ENCODE results near the gene TMUB2. TPM values are rescaled to one million over a fixed set of nuclear protein-coding genes. Genes with fewer than 3 reads are reported as not detected.

The TMUB2 gene
- total and polyA plus RNA-seq, 9 of the 15 experiments (the other 6 are each of a cell fraction or from before 2014, with no cell fraction given), result 4.1 to 29.8 (median 16.3) TPM

DNA sequence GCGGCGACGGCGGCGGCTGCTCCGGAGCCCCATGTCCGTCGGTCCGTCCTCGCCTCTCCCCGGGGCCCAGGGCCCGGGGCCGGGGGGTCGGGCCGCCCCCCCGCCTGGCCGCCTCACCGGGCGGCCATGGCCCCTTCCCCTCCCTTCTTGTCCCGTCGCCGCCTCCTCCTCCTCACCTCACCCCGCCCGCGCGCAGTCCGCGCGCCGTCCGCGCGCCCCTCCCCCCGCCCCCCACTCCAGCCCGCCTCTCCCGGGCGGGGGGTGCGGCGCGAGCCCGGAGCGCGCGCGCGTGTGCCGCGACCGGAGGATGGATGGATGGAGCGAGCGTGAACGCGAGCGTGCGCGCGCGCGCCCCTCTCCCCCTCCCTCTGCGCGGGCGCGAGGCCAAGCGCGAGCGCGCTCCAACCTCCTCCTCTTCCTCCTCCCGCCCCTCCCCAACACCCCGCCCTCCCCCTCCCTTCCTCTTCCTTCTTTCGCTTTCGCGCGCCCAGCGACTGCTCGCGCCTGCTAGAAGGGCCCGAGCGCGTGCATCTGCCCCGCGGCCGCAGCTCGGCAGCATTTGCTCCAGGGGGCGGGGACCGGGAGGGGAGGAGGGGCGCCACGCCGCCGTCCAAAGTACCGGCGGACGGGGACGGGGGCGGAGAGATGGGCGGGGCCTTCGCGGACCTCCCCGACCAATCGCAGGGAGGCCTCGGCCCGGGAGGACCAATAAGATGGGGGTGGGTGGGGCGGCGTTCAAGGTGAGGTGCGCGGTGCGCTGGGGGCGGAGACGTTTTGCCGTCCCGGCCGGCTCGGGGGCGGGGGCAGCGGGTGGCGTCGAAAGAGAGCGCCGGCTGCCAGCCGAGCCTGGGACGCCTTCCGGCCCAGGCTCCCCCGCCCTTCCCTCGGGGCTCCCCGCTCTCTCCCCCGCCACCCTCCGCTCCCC is 13.0 kb downstream of the TMUB2 start, which contains the start of gene ATXN7L3 (continued):
- TF ChIP-seq, protein P1, sequence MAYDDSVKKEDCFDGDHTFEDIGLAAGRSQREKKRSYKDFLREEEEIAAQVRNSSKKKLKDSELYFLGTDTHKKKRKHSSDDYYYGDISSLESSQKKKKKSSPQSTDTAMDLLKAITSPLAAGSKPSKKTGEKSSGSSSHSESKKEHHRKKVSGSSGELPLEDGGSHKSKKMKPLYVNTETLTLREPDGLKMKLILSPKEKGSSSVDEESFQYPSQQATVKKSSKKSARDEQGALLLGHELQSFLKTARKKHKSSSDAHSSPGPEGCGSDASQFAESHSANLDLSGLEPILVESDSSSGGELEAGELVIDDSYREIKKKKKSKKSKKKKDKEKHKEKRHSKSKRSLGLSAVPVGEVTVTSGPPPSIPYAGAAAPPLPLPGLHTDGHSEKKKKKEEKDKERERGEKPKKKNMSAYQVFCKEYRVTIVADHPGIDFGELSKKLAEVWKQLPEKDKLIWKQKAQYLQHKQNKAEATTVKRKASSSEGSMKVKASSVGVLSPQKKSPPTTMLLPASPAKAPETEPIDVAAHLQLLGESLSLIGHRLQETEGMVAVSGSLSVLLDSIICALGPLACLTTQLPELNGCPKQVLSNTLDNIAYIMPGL (CRISPR knock-in tag; IDR thresholded peaks at IDR 0.05), result no peak
- TF ChIP-seq, protein P2, sequence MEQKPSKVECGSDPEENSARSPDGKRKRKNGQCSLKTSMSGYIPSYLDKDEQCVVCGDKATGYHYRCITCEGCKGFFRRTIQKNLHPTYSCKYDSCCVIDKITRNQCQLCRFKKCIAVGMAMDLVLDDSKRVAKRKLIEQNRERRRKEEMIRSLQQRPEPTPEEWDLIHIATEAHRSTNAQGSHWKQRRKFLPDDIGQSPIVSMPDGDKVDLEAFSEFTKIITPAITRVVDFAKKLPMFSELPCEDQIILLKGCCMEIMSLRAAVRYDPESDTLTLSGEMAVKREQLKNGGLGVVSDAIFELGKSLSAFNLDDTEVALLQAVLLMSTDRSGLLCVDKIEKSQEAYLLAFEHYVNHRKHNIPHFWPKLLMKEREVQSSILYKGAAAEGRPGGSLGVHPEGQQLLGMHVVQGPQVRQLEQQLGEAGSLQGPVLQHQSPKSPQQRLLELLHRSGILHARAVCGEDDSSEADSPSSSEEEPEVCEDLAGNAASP (IDR thresholded peaks at IDR 0.05), result no peak
- peak; percentile 24; the same call in 1 of the 2 replicates for TF ChIP-seq PHF8 (IDR thresholded peaks at IDR 0.05; ENCODE audit: borderline replicate concordance, low read length)
- TF ChIP-seq ZNF584 (CRISPR knock-in tag; IDR thresholded peaks at IDR 0.05; ENCODE audit: low read depth), result peak; percentile 43; the same call in 1 of the 2 replicates
- TF ChIP-seq ZNF644 (tag; IDR thresholded peaks at IDR 0.05; ENCODE audit: low read depth), result peak; percentile 90
- TF ChIP-seq C11orf30 (IDR thresholded peaks at IDR 0.05; ENCODE audit: low read depth), result peak; percentile 59; the same call in 1 of the 2 replicates
- peak; percentile 87 for TF ChIP-seq FOS (IDR thresholded peaks at IDR 0.05; ENCODE audit: extremely low read depth, insufficient read length)
- peak; percentile 79 for TF ChIP-seq HNRNPK (IDR thresholded peaks at IDR 0.05; ENCODE audit: low read depth, low read length, poor library complexity, severe bottlenecking)
- TF ChIP-seq, protein P3, sequence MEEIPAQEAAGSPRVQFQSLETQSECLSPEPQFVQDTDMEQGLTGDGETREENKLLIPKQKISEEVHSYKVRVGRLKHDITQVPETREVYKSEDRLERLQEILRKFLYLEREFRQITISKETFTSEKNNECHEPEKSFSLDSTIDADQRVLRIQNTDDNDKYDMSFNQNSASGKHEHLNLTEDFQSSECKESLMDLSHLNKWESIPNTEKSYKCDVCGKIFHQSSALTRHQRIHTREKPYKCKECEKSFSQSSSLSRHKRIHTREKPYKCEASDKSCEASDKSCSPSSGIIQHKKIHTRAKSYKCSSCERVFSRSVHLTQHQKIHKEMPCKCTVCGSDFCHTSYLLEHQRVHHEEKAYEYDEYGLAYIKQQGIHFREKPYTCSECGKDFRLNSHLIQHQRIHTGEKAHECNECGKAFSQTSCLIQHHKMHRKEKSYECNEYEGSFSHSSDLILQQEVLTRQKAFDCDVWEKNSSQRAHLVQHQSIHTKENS (CRISPR knock-in tag; IDR thresholded peaks at IDR 0.05), result no peak
- no peak for TF ChIP-seq ZSCAN32 (CRISPR knock-in tag; IDR thresholded peaks at IDR 0.05)
- TF ChIP-seq, protein P4, sequence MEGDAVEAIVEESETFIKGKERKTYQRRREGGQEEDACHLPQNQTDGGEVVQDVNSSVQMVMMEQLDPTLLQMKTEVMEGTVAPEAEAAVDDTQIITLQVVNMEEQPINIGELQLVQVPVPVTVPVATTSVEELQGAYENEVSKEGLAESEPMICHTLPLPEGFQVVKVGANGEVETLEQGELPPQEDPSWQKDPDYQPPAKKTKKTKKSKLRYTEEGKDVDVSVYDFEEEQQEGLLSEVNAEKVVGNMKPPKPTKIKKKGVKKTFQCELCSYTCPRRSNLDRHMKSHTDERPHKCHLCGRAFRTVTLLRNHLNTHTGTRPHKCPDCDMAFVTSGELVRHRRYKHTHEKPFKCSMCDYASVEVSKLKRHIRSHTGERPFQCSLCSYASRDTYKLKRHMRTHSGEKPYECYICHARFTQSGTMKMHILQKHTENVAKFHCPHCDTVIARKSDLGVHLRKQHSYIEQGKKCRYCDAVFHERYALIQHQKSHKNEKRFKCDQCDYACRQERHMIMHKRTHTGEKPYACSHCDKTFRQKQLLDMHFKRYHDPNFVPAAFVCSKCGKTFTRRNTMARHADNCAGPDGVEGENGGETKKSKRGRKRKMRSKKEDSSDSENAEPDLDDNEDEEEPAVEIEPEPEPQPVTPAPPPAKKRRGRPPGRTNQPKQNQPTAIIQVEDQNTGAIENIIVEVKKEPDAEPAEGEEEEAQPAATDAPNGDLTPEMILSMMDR (IDR thresholded peaks at IDR 0.05 in 2 of 3, conservative IDR thresholded peaks at IDR 0.05 in 1 of 3; ENCODE audit: insufficient read depth in 2 of 3, low read depth in 1 of 3, low read length in 3 of 3), result no peak
- no peak for TF ChIP-seq GATAD2A (IDR thresholded peaks at IDR 0.05)
- TF ChIP-seq SAFB (IDR thresholded peaks at IDR 0.05; ENCODE audit: borderline replicate concordance, low read depth, low read length), result no peak
- TF ChIP-seq NFE2 (IDR thresholded peaks at IDR 0.05; ENCODE audit: low read depth), result no peak
- no peak for TF ChIP-seq NCOR1 (IDR thresholded peaks at IDR 0.05)
- TF ChIP-seq ARNT (IDR thresholded peaks at IDR 0.05), result no peak
- TF ChIP-seq, protein P5, sequence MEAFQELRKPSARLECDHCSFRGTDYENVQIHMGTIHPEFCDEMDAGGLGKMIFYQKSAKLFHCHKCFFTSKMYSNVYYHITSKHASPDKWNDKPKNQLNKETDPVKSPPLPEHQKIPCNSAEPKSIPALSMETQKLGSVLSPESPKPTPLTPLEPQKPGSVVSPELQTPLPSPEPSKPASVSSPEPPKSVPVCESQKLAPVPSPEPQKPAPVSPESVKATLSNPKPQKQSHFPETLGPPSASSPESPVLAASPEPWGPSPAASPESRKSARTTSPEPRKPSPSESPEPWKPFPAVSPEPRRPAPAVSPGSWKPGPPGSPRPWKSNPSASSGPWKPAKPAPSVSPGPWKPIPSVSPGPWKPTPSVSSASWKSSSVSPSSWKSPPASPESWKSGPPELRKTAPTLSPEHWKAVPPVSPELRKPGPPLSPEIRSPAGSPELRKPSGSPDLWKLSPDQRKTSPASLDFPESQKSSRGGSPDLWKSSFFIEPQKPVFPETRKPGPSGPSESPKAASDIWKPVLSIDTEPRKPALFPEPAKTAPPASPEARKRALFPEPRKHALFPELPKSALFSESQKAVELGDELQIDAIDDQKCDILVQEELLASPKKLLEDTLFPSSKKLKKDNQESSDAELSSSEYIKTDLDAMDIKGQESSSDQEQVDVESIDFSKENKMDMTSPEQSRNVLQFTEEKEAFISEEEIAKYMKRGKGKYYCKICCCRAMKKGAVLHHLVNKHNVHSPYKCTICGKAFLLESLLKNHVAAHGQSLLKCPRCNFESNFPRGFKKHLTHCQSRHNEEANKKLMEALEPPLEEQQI (IDR thresholded peaks at IDR 0.05), result no peak
- no peak for TF ChIP-seq POLR2B (IDR thresholded peaks at IDR 0.05; ENCODE audit: low read depth, partially characterized antibody)

Measured in K562 (cell line).